ENCODE measurements around the gene MEF2A. TPM values are rescaled to one million over a fixed set of nuclear protein-coding genes. Genes with fewer than 3 reads are reported as not detected.
"Not testable (repeated sequence)": the region's sequence is repeated elsewhere in the genome, so short reads cannot be mapped to it uniquely, and the experiment has no call there.

The MEF2A gene
- total RNA-seq, 1 donor from 2014 or later = 135 TPM

DNA sequence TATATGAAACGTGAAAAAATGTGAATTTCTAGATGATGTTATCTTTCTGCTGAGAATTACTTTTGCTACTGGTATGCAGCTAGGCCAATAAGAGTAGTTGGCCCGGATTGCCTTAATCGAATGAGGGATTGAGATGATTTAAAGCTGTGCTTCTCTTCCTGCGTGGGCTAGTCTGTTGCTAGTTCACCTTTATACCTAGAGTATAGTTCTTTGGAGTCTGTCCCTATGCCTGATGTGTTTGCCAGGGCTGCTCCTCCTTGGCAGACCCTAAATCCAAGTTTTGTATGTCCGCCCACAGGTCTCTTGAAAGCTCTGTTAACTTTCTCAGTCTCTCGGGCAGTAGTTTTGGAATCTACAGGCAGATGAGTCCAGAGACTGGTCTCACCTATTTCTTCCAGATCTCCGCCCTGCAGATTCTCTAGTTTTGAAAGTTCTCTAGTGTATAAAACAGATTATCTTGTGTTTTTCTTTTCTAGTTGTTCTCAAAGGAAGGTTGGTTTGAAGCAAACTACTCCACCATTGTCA is 64.9 kb downstream of the MEF2A start:
- ATAC-seq (no peak), DNase-seq (ENCODE audit: missing footprints) (no peak)
- intact Hi-C loops (cut with DNase I) = no loop called here

GRCh38 chr15:99631255-99631654 is 65.5 kb downstream of the MEF2A start:
- ATAC-seq (peak; percentile 71), DNase-seq (ENCODE audit: missing footprints) (no peak)
- intact Hi-C loops (cut with DNase I) = no loop called here

GRCh38 chr15:99632521-99632920 is 66.7 kb downstream of the MEF2A start:
- intact Hi-C loops (cut with DNase I) = no loop called here
- DNase-seq (ENCODE audit: missing footprints) (no peak), ATAC-seq (no peak)

- intact Hi-C loops (cut with DNase I) = no loop called here
- ATAC-seq (no peak), DNase-seq (ENCODE audit: missing footprints) (no peak)
Measured at GRCh38 chr15:99633655-99634054, 67.9 kb downstream of the MEF2A start.

- intact Hi-C loops (cut with DNase I) = no loop called here
- ATAC-seq (no peak), DNase-seq (ENCODE audit: missing footprints) (no peak)
Measured at GRCh38 chr15:99634576-99634975, 68.8 kb downstream of the MEF2A start.

GRCh38 chr15:99635145-99635544 is 69.4 kb downstream of the MEF2A start:
- ATAC-seq (no peak), DNase-seq (ENCODE audit: missing footprints) (no peak)
- intact Hi-C loops (cut with DNase I) = no loop called here

GRCh38 chr15:99635794-99636193 is 70.0 kb downstream of the MEF2A start:
- DNase-seq (ENCODE audit: missing footprints) (no peak), ATAC-seq (no peak)
- intact Hi-C loops (cut with DNase I) = no loop called here

DNA sequence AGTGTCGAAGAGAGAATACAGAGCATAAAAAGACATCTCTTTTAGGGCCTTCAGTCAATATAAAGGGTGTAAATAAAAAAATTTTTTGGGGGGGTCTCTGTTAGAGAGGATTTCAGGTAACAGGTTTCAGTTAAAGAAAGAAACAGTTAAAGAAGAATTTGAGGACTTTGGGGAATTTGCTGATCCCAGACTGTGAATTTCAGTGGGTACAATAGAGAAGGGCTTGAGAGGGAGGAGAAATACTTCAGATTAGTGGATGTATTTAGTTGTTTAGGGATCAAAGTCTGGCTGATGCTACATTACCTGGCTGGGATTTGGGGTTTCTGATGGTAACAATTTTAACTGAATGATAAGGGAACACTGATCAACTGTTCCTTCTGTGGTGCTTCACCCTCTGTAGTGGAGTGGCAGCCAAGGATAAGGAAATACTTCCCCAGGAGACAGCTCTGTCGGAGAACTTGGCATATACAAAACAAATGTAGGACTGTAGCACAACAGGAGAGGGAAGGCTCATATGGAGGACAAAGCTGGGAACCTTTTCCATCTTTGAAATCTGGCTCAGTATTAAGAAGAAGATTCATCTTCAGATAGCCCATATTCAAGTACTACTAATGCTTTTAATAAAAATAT is 79.2 kb downstream of the MEF2A start:
- intact Hi-C loops (cut with DNase I) = no loop called here
- DNase-seq (ENCODE audit: missing footprints) (no peak), ATAC-seq (peak; percentile 48)

- DNase-seq (ENCODE audit: missing footprints) (no peak), ATAC-seq (no peak)
- intact Hi-C loops (cut with DNase I) = no loop called here
Measured at GRCh38 chr15:99645543-99645935, 79.8 kb downstream of the MEF2A start.

DNA sequence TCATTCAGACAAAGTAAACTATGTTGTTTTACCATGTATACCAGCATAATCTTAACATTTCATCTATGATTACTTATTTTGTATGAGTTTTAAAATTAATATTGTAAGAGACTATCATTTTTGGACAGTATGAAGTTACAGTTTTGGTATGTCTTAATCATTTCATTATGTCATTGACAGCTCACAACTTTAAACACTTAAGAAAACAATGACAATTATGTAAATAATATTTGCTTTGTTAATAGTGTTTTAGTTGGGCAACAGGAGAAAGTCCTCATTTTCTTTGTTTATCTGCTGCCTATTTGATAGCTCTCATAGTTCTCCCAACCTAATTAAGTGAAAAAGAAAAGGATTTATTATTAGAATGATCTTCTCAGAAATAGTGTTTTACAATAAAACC is 80.2 kb downstream of the MEF2A start:
- intact Hi-C loops (cut with DNase I) = no loop called here
- DNase-seq (ENCODE audit: missing footprints) (no peak), ATAC-seq (no peak)

- DNase-seq (ENCODE audit: missing footprints) (no peak), ATAC-seq (no peak)
- intact Hi-C loops (cut with DNase I) = no loop called here
Measured at GRCh38 chr15:99651023-99651807, 85.4 kb downstream of the MEF2A start.

GRCh38 chr15:99656205-99656604 is 90.4 kb downstream of the MEF2A start:
- ATAC-seq = no peak

GRCh38 chr15:99657996-99658395 is 92.2 kb downstream of the MEF2A start:
- intact Hi-C loops (cut with DNase I) = no loop called here
- DNase-seq (ENCODE audit: missing footprints) (no peak), ATAC-seq (no peak)

More at GRCh38 chr15:99656205-99656604, 90.4 kb downstream of the MEF2A start:
- no peak for DNase-seq (ENCODE audit: missing footprints)
- intact Hi-C loops (cut with DNase I) = no loop called here

DNA sequence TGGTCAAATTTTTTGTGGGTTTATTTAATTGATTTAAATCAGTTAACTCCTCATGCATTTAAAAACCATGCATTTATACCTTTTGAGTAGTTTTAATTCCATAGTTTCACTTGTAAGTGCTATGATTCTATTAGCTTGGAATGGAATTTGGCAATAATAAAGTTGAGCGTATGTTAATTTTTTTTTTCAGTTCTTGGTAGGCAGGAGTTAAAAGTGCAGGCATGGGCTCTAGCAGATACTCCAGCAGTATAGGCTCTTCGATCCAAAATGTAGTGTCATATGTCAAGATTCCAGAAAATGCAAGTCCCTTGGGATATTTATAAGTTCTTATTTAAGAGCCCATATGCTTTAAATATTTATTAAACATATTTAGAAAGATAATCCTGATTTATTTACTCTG is 97.1 kb downstream of the MEF2A start:
- DNase-seq (ENCODE audit: missing footprints) = no peak
- no peak for ATAC-seq
- intact Hi-C loops (cut with DNase I) = no loop called here

GRCh38 chr15:99666073-99666472 is 100.3 kb downstream of the MEF2A start:
- DNase-seq (ENCODE audit: missing footprints); ATAC-seq; intact Hi-C loops (cut with DNase I): not testable (repeated sequence)

DNA sequence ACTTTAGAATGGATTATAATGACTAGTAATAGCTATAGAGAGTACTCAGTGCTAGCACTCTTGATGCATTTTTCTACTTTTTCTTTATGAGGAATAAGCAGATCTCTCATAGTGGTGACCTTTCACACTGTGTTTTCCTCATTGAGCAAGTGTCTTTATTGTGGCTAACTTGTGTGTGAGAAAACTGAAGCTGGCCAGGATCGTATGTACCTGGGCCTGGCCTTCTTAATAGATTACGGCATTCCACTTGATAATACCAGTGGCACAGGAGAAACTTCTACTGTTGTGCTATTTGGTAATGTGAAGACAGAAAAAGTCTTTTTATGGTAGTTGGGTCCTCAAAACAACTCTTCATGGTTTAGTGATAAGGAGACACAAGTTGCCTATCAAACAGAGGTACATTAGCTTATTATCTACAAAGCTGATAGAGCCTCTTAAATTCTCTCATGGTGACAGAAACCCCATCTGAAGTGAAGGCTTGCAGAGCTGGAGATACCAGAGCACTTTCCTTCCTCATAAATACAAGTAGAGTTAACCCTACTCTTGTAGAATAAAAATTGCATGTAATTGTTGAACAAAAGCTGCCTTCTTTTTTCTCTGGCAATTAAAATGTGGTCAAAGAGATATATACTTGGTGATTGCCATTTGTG is 102.9 kb downstream of the MEF2A start:
- intact Hi-C loops (cut with DNase I) = no loop called here
- ATAC-seq (peak; percentile 55), DNase-seq (ENCODE audit: missing footprints) (no peak)

GRCh38 chr15:99669250-99669649 is 103.5 kb downstream of the MEF2A start:
- ATAC-seq (peak; percentile 87), DNase-seq (ENCODE audit: missing footprints) (no peak)
- intact Hi-C loops (cut with DNase I) = no loop called here

- intact Hi-C loops (cut with DNase I) = no loop called here
- DNase-seq (ENCODE audit: missing footprints) (no peak), ATAC-seq (no peak)
Measured at GRCh38 chr15:99671926-99672635, 106.3 kb downstream of the MEF2A start.

GRCh38 chr15:99673111-99673510 is 107.3 kb downstream of the MEF2A start:
- intact Hi-C loops (cut with DNase I) = no loop called here
- DNase-seq (ENCODE audit: missing footprints) (no peak), ATAC-seq (no peak)
